Measurements from ENCODE around the gene PDPN.
A peak's percentile ranks its signal among the peaks of the same experiment; 100 is the strongest.

The PDPN gene

DNA sequence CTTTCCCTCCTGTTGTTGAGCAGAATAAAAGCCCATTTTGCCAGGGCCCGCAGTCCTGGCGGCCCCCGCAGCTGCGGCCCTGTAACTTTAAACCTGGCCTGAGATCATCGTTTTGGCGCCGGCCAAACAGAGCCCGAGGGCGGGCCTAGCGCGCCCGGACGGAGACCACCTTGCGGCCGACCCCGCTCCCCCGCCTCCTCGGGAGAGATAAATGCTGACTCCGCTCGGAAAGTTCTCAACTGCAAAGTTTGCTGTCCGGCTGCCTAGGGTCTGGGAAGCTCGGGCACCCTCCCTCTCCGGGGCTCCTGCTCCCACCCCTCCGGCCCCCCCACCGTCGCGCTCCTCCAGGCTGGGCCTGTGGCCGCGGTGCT, at the start of gene PDPN:
PDPN (plus strand) TSS at position 238 of the 371 bp plus-strand sequence. CDS start 202 bp downstream, outside the sequence.
- peak within 1 kb of the TSS; percentile 68 for H3K4me3 ChIP-seq (ENCODE audit: low read depth, low read length)
- TF ChIP-seq, protein P1, sequence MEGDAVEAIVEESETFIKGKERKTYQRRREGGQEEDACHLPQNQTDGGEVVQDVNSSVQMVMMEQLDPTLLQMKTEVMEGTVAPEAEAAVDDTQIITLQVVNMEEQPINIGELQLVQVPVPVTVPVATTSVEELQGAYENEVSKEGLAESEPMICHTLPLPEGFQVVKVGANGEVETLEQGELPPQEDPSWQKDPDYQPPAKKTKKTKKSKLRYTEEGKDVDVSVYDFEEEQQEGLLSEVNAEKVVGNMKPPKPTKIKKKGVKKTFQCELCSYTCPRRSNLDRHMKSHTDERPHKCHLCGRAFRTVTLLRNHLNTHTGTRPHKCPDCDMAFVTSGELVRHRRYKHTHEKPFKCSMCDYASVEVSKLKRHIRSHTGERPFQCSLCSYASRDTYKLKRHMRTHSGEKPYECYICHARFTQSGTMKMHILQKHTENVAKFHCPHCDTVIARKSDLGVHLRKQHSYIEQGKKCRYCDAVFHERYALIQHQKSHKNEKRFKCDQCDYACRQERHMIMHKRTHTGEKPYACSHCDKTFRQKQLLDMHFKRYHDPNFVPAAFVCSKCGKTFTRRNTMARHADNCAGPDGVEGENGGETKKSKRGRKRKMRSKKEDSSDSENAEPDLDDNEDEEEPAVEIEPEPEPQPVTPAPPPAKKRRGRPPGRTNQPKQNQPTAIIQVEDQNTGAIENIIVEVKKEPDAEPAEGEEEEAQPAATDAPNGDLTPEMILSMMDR (conservative IDR thresholded peaks at IDR 0.05; ENCODE audit: low read depth, low read length): no peak
- peak; percentile 58 for DNase-seq (ENCODE audit: low read depth)

GRCh38 chr1:13535227-13535626, 48.4 kb upstream of the PDPN start:
- H3K4me3 ChIP-seq (ENCODE audit: low read depth, low read length): no peak overlapping the region
- TF ChIP-seq, protein P1 (conservative IDR thresholded peaks at IDR 0.05; ENCODE audit: low read depth, low read length): no peak
- no peak for DNase-seq (ENCODE audit: low read depth)

DNA sequence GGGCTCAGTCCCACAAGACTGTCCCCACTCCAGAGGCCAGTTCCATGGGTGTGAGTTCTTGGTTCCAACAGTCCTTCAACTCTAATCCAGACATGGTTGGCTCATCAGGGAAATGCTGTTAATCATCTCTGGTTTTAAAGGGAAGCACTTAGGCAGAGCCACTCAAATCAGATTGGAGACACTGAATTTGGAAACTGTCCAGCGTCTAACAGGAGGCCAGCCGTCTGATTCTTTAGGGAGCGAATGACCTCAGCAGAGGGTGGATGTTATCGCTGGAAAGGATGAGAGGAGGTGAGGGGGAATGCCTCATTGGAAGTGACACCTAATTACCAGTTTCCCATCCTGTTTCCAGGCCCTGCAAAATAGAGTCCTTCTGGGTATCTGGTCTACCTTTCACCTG, 47.1 kb upstream of the PDPN start:
- DNase-seq (ENCODE audit: low read depth): no peak
- no peak overlapping the region for H3K4me3 ChIP-seq (ENCODE audit: low read depth, low read length)
- TF ChIP-seq, protein P1 (conservative IDR thresholded peaks at IDR 0.05; ENCODE audit: low read depth, low read length): no peak

DNA sequence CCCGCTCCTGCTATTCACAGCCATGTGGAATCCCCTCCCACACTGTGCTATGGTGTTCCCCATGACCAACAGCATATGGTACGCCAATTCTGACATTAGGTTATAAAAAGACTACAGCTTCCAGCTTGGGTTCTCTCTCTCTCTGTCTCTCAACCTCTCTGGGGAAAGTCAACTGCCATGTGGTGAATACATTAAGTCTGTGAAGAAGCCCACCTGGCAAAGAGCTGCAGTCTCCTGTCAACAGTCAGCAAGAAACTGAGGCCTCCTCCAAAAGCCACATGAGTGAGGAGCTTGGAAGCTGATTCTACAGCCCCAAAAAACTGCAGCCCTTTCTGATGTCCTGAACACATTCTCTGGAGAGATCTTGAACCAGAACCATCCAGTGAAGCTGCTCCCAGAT, 44.8 kb upstream of the PDPN start:
- no peak overlapping the region for H3K4me3 ChIP-seq (ENCODE audit: low read depth, low read length)
- TF ChIP-seq, protein P1 (conservative IDR thresholded peaks at IDR 0.05; ENCODE audit: low read depth, low read length): no peak
- no peak for DNase-seq (ENCODE audit: low read depth)

DNA sequence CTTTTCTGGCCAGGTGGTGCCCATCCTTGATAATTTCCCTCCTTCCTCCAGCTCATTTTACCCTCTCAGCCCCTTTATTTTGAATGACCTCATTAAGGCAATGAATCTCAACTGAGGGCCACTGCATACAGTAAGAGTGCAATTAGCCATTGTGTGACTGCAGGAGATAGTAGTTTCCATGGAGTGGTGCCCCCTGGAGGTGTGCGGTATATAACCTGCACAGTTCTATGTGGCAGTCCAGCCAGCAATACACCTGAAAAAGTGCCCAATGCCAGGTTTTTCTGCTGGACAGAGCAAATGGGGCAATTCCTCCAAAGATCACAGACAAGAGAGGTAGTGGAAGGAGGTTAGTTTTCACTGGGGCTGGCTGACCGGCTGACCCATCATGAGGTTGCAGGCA, 43.9 kb upstream of the PDPN start:
- DNase-seq (ENCODE audit: low read depth): no peak
- H3K4me3 ChIP-seq (ENCODE audit: low read depth, low read length): no peak overlapping the region
- TF ChIP-seq, protein P1 (conservative IDR thresholded peaks at IDR 0.05; ENCODE audit: low read depth, low read length): no peak

GRCh38 chr1:13540866-13541265, 42.8 kb upstream of the PDPN start:
- DNase-seq (ENCODE audit: low read depth): no peak
- TF ChIP-seq, protein P1 (conservative IDR thresholded peaks at IDR 0.05; ENCODE audit: low read depth, low read length): no peak
- no peak overlapping the region for H3K4me3 ChIP-seq (ENCODE audit: low read depth, low read length)

DNA sequence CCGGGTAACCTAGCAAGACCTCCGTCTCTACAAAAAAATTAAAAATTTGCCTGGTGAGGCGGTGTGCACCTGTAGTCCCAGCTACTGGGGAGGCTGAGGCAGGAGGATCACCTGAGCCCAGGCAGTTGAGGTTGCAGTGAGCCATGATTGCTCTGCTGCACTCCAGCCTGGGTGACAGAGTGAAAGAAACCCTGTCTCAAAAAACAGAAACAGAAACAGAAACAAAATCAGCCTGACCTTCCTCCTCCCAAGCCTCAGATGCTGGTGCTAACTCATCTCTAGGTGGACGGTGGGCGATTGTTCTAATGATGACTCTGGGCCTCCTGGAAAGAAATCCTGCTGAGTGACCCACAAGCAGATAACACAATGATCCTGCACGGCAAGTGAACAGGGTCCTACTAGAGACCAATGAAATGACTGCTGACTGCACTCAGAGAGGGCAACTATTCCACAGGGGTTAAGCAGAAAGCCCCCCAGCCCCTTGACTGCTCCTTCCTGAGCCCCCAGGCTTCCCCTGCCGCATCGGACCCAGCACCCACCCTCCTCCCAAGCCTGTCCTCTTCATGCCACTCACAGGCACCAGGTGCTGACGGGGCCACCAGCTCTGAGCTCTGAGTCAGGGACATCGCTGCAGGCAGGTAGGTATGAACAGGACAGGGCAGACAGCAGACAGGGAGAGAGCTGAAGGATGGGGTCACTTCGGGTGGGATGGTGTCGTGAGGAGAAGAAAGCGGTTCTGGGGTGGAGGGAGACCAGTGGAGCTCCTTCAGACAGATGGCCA, 42.0 kb upstream of the PDPN start:
- no peak overlapping the region for H3K4me3 ChIP-seq (ENCODE audit: low read depth, low read length)
- no peak for DNase-seq (ENCODE audit: low read depth)

More for the DNA sequence above, 42.0 kb upstream of the PDPN start:
- TF ChIP-seq, protein P1 (conservative IDR thresholded peaks at IDR 0.05; ENCODE audit: low read depth, low read length): no peak

Measured in choroid plexus epithelial cell (primary cell).